22Rv1 (cell line): ENCODE data around the gene GPRC6A.

ENCODE experiments used
- ZFX ChIP-seq: fragments of 450-650 bp; IDR thresholded peaks from 2 replicates; pipeline ENCODE4 v1.6.1; 2017; ENCODE audit warnings: antibody characterized with exemption, borderline replicate concordance
- TF ChIP-seq, protein P1 (sequence below): fragments of 450-650 bp; IDR thresholded peaks from 2 replicates; pipeline ENCODE4 v1.5.1; 2017; ENCODE audit warnings: mild to moderate bottlenecking

GRCh38 chr6:116793224-116793623, 35.7 kb downstream of the GPRC6A start:
- TF ChIP-seq, protein P1, sequence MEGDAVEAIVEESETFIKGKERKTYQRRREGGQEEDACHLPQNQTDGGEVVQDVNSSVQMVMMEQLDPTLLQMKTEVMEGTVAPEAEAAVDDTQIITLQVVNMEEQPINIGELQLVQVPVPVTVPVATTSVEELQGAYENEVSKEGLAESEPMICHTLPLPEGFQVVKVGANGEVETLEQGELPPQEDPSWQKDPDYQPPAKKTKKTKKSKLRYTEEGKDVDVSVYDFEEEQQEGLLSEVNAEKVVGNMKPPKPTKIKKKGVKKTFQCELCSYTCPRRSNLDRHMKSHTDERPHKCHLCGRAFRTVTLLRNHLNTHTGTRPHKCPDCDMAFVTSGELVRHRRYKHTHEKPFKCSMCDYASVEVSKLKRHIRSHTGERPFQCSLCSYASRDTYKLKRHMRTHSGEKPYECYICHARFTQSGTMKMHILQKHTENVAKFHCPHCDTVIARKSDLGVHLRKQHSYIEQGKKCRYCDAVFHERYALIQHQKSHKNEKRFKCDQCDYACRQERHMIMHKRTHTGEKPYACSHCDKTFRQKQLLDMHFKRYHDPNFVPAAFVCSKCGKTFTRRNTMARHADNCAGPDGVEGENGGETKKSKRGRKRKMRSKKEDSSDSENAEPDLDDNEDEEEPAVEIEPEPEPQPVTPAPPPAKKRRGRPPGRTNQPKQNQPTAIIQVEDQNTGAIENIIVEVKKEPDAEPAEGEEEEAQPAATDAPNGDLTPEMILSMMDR = no peak
- TF ChIP-seq ZFX = no peak
